K562 (cell line): ENCODE results near the gene TRIM14. TPM values are rescaled to one million over a fixed set of nuclear protein-coding genes. Genes with fewer than 3 reads are reported as not detected.

Experiments used
- FOXK1 ChIP-seq: sonication (generic); formaldehyde crosslinking; IDR thresholded peaks from 2 replicates; pipeline ENCODE4 v1.8.0; 2022; ENCODE audit warnings: missing genetic modification reagents, mild to moderate bottlenecking, borderline replicate concordance
- MTF1 ChIP-seq: fragments of 250-450 bp; sonication (Bioruptor Pico); IDR thresholded peaks from 2 replicates; pipeline ENCODE4 v1.9.0; 2021; ENCODE audit warnings: moderate library complexity, mild to moderate bottlenecking, inconsistent platforms, borderline replicate concordance
- RAD21 ChIP-seq, 2 experiments: fragments of 250-450 bp in 1 of 2; fragments of 450-650 bp in 1 of 2; sonication (Bioruptor Pico) in 1 of 2; formaldehyde crosslinking in 1 of 2; IDR thresholded peaks in 1 of 2; conservative IDR thresholded peaks in 1 of 2; 2 replicates each; pipeline versions ENCODE4 v1.4.0 to v1.8.0; 2020 to 2022; ENCODE audit warnings: mild to moderate bottlenecking in 2 of 2, moderate library complexity in 1 of 2
- RAD51 ChIP-seq: fragments of 450-650 bp; IDR thresholded peaks from 2 replicates; pipeline ENCODE4 v1.7.1; 2016; ENCODE audit warnings: low read depth, mild to moderate bottlenecking, borderline replicate concordance
- SNRNP70 ChIP-seq: fragments of 200-400 bp; formaldehyde crosslinking; optimal IDR thresholded peaks from 2 replicates; pipeline ENCODE3; 2017; ENCODE audit warnings: low read depth, low read length
- SRSF1 ChIP-seq: fragments of 200-400 bp; formaldehyde crosslinking; IDR thresholded peaks from 2 replicates; pipeline ENCODE4 v1.6.1; 2017; ENCODE audit warnings: mild to moderate bottlenecking, low read depth, low read length, moderate library complexity
- TRIM28 ChIP-seq: fragments of 450-650 bp; IDR thresholded peaks from 2 replicates; pipeline ENCODE4 v1.6.1; 2017
- ZBTB8A ChIP-seq: fragments of 450-650 bp; IDR thresholded peaks from 2 replicates; pipeline ENCODE4 v1.6.1; 2018; ENCODE audit warnings: mild to moderate bottlenecking, moderate library complexity; ENCODE audit not compliant: partially characterized antibody
- ZNF174 ChIP-seq: fragments of 250-450 bp; sonication (Bioruptor Pico); IDR thresholded peaks from 2 replicates; pipeline ENCODE4 v1.4.0; 2020; ENCODE audit warnings: mild to moderate bottlenecking
- ZNF212 ChIP-seq: fragments of 450-650 bp; formaldehyde crosslinking; IDR thresholded peaks from 2 replicates; pipeline ENCODE4 v1.4.0; 2020; ENCODE audit warnings: mild to moderate bottlenecking
- ZNF282 ChIP-seq: sonication (generic); formaldehyde crosslinking; IDR thresholded peaks from 2 replicates; pipeline ENCODE4 v1.8.1; 2023; ENCODE audit warnings: missing genetic modification reagents
- polyA plus RNA-seq, 8 experiments: library from polyadenylated mRNA; depleted of rRNA in 4 of 8; stranded (reverse) in 5 of 8; unstranded in 3 of 8; fragments of >200 nt; fragmentation: Nextera tagmentation in 2 of 8; fragmentation: Illumina TruSeq in 1 of 8; extraction: Ambion mirVana in 2 of 8; extraction: Trizol in 1 of 8; gene quantifications; 2 replicates each; pipeline versions ENCODE4 v1.2.1 to v1.2.3, GENCODE V29; 2011 to 2014; ENCODE audit warnings: inconsistent platforms in 1 of 8, missing spikeins in 1 of 8
- total RNA-seq, 7 experiments: library from RNA; depleted of rRNA in 6 of 7; stranded (reverse); fragments of >200 nt in 6 of 7; fragmentation: Illumina TruSeq in 2 of 7; extraction: Trizol in 2 of 7; gene quantifications; 2 replicates each; pipeline versions ENCODE4 v1.2.1 to v1.2.3, GENCODE V29; 2011 to 2021; ENCODE audit warnings: low replicate concordance in 1 of 7
- TF ChIP-seq, protein P1 (sequence below): fragments of 450-650 bp; IDR thresholded peaks from 2 replicates; pipeline ENCODE4 v1.6.1; 2016
- TF ChIP-seq, protein P2 (sequence below): fragments of 200-800 bp; sonication (Bioruptor generic); IDR thresholded peaks from 2 replicates; pipeline ENCODE4 v1.6.1; 2017; ENCODE audit warnings: missing genetic modification characterization, missing compliant biosample characterization
- TF ChIP-seq, protein P3 (sequence below), 2 experiments: fragments of 450-650 bp in 1 of 2; sonication (generic) in 1 of 2; formaldehyde crosslinking in 1 of 2; IDR thresholded peaks; 2 replicates each; pipeline versions ENCODE4 v1.7.1 to v1.9.0; 2016 to 2022; ENCODE audit warnings: inconsistent platforms in 1 of 2, mild to moderate bottlenecking in 1 of 2, missing genetic modification reagents in 1 of 2
- TF ChIP-seq, protein P4 (sequence below): sonication (generic); formaldehyde crosslinking; IDR thresholded peaks from 2 replicates; pipeline ENCODE4 v1.9.0; 2022; ENCODE audit warnings: mild to moderate bottlenecking, missing genetic modification reagents

TRIM14 gene
- total and polyA plus RNA-seq, 9 of the 15 experiments (the other 6 are each of a cell fraction or from before 2014, with no cell fraction given) = 7.6 to 41.0 (median 17.9) TPM

DNA sequence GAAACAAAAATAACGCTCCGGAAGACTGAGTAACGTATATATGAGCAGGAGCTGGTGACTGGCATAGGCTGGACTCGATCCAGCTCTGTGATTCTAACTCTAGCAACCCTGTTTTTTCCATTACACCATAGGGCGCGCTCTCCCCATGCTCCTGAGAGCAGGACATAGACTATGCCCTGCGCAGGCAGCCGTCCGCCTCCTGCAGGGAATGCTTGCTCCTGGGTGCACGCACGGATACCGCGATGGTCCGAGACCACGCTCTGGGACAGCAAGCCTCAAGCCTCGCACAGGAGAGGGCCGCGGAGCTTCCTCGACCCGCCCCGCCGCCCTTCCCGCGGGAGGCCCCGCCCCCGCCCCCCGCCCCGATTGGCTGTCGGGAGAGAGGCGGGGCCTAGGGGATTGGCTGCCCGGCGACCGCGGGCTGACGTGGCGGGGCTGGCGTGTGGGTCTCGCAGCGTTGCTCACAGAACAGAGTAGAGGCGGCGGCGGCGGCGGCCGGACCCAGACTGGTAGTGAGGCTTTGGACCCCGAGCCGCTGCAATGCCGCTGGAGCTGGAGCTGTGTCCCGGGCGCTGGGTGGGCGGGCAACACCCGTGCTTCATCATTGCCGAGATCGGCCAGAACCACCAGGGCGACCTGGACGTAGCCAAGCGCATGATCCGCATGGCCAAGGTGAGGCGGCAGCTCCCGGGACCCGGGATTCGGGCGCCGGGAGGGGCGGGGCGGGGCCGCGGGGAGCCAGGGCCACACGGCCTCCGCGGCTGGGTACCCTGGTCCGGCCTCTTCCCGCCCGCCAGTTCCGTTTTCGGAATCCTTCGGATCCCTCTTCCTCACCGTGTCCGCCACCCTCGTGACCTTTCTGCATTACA is 62.5 kb downstream of the TRIM14 start, which contains the start of gene NANS (continued):
- TF ChIP-seq, protein P1, sequence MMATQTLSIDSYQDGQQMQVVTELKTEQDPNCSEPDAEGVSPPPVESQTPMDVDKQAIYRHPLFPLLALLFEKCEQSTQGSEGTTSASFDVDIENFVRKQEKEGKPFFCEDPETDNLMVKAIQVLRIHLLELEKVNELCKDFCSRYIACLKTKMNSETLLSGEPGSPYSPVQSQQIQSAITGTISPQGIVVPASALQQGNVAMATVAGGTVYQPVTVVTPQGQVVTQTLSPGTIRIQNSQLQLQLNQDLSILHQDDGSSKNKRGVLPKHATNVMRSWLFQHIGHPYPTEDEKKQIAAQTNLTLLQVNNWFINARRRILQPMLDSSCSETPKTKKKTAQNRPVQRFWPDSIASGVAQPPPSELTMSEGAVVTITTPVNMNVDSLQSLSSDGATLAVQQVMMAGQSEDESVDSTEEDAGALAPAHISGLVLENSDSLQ = no peak
- TF ChIP-seq, protein P2, sequence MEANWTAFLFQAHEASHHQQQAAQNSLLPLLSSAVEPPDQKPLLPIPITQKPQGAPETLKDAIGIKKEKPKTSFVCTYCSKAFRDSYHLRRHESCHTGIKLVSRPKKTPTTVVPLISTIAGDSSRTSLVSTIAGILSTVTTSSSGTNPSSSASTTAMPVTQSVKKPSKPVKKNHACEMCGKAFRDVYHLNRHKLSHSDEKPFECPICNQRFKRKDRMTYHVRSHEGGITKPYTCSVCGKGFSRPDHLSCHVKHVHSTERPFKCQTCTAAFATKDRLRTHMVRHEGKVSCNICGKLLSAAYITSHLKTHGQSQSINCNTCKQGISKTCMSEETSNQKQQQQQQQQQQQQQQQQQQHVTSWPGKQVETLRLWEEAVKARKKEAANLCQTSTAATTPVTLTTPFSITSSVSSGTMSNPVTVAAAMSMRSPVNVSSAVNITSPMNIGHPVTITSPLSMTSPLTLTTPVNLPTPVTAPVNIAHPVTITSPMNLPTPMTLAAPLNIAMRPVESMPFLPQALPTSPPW = peak; percentile 71
- TF ChIP-seq RAD51 (no peak), ZNF174 (CRISPR knock-in tag) (no peak), ZBTB8A (no peak), RAD21 (CRISPR knock-in tag; conservative IDR thresholded peaks at IDR 0.05 in 1 of 2, IDR thresholded peaks at IDR 0.05 in 1 of 2) (no peak), SRSF1 (no peak), TRIM28 (no peak), SNRNP70 (no peak), ZNF282 (CRISPR knock-in tag) (no peak), ZNF212 (CRISPR knock-in tag) (no peak), FOXK1 (CRISPR knock-in tag) (no peak), MTF1 (no peak)
- TF ChIP-seq, protein P3, sequence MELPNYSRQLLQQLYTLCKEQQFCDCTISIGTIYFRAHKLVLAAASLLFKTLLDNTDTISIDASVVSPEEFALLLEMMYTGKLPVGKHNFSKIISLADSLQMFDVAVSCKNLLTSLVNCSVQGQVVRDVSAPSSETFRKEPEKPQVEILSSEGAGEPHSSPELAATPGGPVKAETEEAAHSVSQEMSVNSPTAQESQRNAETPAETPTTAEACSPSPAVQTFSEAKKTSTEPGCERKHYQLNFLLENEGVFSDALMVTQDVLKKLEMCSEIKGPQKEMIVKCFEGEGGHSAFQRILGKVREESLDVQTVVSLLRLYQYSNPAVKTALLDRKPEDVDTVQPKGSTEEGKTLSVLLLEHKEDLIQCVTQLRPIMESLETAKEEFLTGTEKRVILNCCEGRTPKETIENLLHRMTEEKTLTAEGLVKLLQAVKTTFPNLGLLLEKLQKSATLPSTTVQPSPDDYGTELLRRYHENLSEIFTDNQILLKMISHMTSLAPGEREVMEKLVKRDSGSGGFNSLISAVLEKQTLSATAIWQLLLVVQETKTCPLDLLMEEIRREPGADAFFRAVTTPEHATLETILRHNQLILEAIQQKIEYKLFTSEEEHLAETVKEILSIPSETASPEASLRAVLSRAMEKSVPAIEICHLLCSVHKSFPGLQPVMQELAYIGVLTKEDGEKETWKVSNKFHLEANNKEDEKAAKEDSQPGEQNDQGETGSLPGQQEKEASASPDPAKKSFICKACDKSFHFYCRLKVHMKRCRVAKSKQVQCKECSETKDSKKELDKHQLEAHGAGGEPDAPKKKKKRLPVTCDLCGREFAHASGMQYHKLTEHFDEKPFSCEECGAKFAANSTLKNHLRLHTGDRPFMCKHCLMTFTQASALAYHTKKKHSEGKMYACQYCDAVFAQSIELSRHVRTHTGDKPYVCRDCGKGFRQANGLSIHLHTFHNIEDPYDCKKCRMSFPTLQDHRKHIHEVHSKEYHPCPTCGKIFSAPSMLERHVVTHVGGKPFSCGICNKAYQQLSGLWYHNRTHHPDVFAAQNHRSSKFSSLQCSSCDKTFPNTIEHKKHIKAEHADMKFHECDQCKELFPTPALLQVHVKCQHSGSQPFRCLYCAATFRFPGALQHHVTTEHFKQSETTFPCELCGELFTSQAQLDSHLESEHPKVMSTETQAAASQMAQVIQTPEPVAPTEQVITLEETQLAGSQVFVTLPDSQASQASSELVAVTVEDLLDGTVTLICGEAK (IDR thresholded peaks at IDR 0.05) = 0 out of 2 replicates have a peak, but pooled peaks have one; percentile 2
- TF ChIP-seq, protein P3 (CRISPR knock-in tag; IDR thresholded peaks at IDR 0.05) = no peak
- TF ChIP-seq, protein P4, sequence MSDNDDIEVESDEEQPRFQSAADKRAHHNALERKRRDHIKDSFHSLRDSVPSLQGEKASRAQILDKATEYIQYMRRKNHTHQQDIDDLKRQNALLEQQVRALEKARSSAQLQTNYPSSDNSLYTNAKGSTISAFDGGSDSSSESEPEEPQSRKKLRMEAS (CRISPR knock-in tag) = peak; percentile 65
